Endothelial cell (in vitro differentiated cells): ENCODE measurements around the gene JMJD6. TPM values are rescaled to one million over a fixed set of nuclear protein-coding genes. Genes with fewer than 3 reads are reported as not detected.

Source experiments
- DNase-seq: peaks from one replicate; pipeline ENCODE4 v3.0.0; 2021; ENCODE audit warnings: low spot score
- H3K27ac Mint-ChIP-seq: one replicate; pipeline ENCODE4 v1.8.0; 2021; ENCODE audit warnings: mixed read lengths, inconsistent platforms; ENCODE audit not compliant: unreplicated experiment
- H3K27me3 Mint-ChIP-seq: one replicate; pipeline ENCODE4 v1.8.0; 2021; ENCODE audit warnings: mild to moderate bottlenecking, moderate library complexity, mixed read lengths, inconsistent platforms; ENCODE audit not compliant: unreplicated experiment
- H3K36me3 Mint-ChIP-seq: one replicate; pipeline ENCODE4 v1.8.0; 2021; ENCODE audit warnings: mild to moderate bottlenecking, low read depth, mixed read lengths, inconsistent platforms; ENCODE audit not compliant: unreplicated experiment
- H3K4me1 Mint-ChIP-seq: one replicate; pipeline ENCODE4 v1.8.0; 2021; ENCODE audit warnings: mild to moderate bottlenecking, mixed read lengths, inconsistent platforms; ENCODE audit not compliant: unreplicated experiment
- H3K4me3 Mint-ChIP-seq: one replicate; pipeline ENCODE4 v1.8.0; 2021; ENCODE audit warnings: mild to moderate bottlenecking, mixed read lengths, inconsistent platforms; ENCODE audit not compliant: unreplicated experiment
- H3K9me3 Mint-ChIP-seq: one replicate; pipeline ENCODE4 v1.8.0; 2021; ENCODE audit warnings: mixed read lengths, inconsistent platforms; ENCODE audit not compliant: unreplicated experiment
- CTCF ChIP-seq: fragments of 200-600 bp; sonication (generic); IDR thresholded peaks from one replicate; pipeline ENCODE4 v1.5.0; 2021; ENCODE audit warnings: antibody characterized with exemption; ENCODE audit not compliant: unreplicated experiment
- total RNA-seq: library from RNA; stranded (reverse); fragmentation: NEBNext Ultra II Directional; extraction: Animal tissue kit (Norgen Biotek cat#: 25700); gene quantifications from one replicate; pipeline ENCODE4 v1.2.1, GENCODE V29; 2021; ENCODE audit not compliant: unreplicated experiment

JMJD6 gene
- total RNA-seq, 1 donor from 2014 or later, result 25.6 TPM

- H3K9me3 Mint-ChIP-seq, result no peaks in the 10 kb centered on the region
- no peak overlapping the region for H3K4me3 Mint-ChIP-seq
- peaks cover 5% of the 10 kb centered on the region for H3K27me3 Mint-ChIP-seq
- TF ChIP-seq CTCF, result no peak
- DNase-seq, result no peak
- no peak overlapping the region for H3K27ac Mint-ChIP-seq
- no peaks in the 10 kb centered on the region for H3K36me3 Mint-ChIP-seq
- H3K4me1 Mint-ChIP-seq, result peaks cover 4% of the 10 kb centered on the region
These were observed 38.2 kb downstream of the JMJD6 start for GRCh38 chr17:76688165-76688622.

GRCh38 chr17:76687298-76688164 is 38.9 kb downstream of the JMJD6 start:
- Mint-ChIP-seq H3K4me3 (no peak overlapping the region), H3K27me3 (peaks cover 5% of the 10 kb centered on the region), H3K4me1 (peaks cover 4% of the 10 kb centered on the region), H3K36me3 (no peaks in the 10 kb centered on the region), H3K27ac (no peak overlapping the region), H3K9me3 (no peaks in the 10 kb centered on the region)
- no peak for DNase-seq
- TF ChIP-seq CTCF, result no peak

- H3K27ac Mint-ChIP-seq, result no peak overlapping the region
These were observed 39.7 kb downstream of the JMJD6 start for GRCh38 chr17:76686538-76687297.

GRCh38 chr17:76685846-76686245 is 40.6 kb downstream of the JMJD6 start:
- Mint-ChIP-seq H3K27me3 (peaks cover 8% of the 10 kb centered on the region), H3K4me1 (peaks cover 4% of the 10 kb centered on the region), H3K27ac (no peak overlapping the region), H3K9me3 (no peaks in the 10 kb centered on the region), H3K4me3 (no peak overlapping the region), H3K36me3 (peaks cover 9% of the 10 kb centered on the region)
- TF ChIP-seq CTCF, result no peak
- DNase-seq, result no peak

More at GRCh38 chr17:76686538-76687297, 39.7 kb downstream of the JMJD6 start:
- H3K9me3 Mint-ChIP-seq, result no peaks in the 10 kb centered on the region
- peaks cover 6% of the 10 kb centered on the region for H3K27me3 Mint-ChIP-seq
- no peak for TF ChIP-seq CTCF
- H3K36me3 Mint-ChIP-seq, result peaks cover 4% of the 10 kb centered on the region
- no peak for DNase-seq
- H3K4me3 Mint-ChIP-seq, result no peak overlapping the region
- peaks cover 4% of the 10 kb centered on the region for H3K4me1 Mint-ChIP-seq

- no peak overlapping the region for H3K27ac Mint-ChIP-seq
- TF ChIP-seq CTCF, result no peak
- peaks cover 4% of the 10 kb centered on the region for H3K4me1 Mint-ChIP-seq
- H3K27me3 Mint-ChIP-seq, result peaks cover 8% of the 10 kb centered on the region
- DNase-seq, result no peak
- H3K9me3 Mint-ChIP-seq, result no peaks in the 10 kb centered on the region
- no peak overlapping the region for H3K4me3 Mint-ChIP-seq
- H3K36me3 Mint-ChIP-seq, result peaks cover 9% of the 10 kb centered on the region
These were observed 41.0 kb downstream of the JMJD6 start for GRCh38 chr17:76685366-76685765.
